DMS114 treated with DMSO at 0.1 percent for 48 hours (cell line): Measurements from ENCODE around the gene TNRC6A.
"Not testable (repeated sequence)": the region's sequence is repeated elsewhere in the genome, so short reads cannot be mapped to it uniquely, and the experiment has no call there.

Source experiments
- DNase-seq: peaks from one replicate; lab custom pipeline; 2025; ENCODE audit not compliant: unreplicated experiment; lab: John Stamatoyannopoulos, UW

TNRC6A gene

DNA sequence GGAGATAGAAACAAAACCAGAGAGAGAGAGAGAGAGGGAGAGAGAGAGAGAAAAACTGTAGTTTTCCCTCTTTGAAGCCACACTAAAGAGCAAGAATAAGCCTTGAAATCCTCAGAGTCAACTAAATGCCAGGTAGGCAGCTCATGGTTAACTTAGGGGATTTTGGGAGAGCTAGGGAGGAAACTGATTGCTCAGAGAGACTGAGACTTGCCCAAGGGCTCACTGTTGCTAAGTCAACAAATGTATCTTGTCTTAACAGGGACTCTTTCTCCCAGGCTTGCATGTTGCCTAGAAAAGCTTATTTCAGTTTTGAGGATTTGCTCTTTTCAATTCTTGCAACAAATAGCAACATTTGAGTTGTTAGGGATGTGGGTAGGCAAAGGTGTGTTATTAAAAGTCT is 111.8 kb downstream of the TNRC6A start:
- no peak for DNase-seq

DNA sequence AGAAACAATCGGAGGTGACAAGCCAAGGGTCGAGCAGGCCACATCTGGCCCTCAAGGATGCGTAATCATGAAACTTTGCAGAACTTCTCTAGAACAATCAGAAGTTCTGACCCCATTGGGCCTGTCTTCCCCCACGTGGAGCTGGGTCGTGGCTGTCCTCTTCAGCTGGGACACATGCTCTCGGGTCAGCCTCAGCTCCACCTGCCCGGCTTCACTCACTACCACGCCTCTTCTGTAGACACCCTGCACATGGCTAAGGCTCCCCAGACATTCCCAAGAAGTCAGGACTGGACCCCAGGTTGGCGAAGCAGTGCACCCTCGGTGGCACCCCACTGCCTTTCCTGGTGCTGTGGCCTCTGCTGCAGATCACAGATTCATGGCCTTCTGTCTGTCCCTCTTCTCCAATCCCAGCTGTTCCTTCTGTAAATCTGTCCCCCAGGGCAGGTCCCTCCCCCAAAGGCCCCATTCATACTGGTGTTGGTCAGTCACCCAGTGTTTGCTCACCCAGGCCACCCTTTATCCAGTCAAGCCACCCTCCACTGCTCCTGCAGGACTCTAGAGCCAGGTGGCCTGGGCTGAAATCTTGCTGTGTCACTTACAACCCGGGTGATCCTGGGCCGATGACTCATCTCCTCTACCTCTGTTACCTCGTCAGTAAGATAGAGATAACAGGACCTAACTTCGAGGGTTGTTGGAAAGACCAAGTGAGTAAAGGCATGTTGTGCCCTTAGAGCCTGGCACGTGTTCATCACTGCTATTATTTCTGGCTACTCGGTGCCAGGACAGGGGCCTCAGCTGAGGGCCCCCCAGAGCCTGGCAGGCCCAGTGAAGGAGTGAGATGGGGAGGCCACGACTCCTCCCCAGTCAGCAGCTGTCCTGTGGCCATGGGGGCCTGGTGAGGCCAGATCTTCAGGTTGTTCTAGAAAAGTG is 114.9 kb downstream of the TNRC6A start:
- no peak for DNase-seq

DNA sequence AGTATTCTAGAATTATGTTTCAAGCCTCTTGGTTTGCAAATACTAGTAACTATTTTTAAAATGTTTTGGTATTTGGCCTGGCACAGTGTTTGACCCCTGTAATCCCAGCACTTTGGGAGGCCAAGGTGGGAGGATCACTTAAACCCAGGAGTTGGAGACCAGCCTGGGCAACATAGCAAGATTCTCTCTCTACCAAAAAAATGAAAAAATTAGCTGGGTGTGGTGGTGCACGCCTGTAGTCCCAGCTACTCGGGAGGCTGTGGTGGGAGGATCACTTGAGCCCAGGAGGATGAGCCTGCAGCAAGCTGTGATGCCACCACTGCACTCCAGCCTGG is 115.5 kb downstream of the TNRC6A start:
- not testable (repeated sequence) for DNase-seq

GRCh38 chr16:24845726-24846547 is 116.5 kb downstream of the TNRC6A start, which contains the start of gene SLC5A11:
TSS of gene SLC5A11 (plus strand) at chr16:24845963. CDS start at chr16:24858644, 12,681 bp downstream.
- no peak for DNase-seq

- DNase-seq, result no peak
Observed at GRCh38 chr16:24846548-24847357, 117.3 kb downstream of the TNRC6A start.

GRCh38 chr16:24847358-24847664 is 117.9 kb downstream of the TNRC6A start:
- no peak for DNase-seq

- no peak for DNase-seq
Observed at GRCh38 chr16:24848065-24848464, 118.6 kb downstream of the TNRC6A start.

DNA sequence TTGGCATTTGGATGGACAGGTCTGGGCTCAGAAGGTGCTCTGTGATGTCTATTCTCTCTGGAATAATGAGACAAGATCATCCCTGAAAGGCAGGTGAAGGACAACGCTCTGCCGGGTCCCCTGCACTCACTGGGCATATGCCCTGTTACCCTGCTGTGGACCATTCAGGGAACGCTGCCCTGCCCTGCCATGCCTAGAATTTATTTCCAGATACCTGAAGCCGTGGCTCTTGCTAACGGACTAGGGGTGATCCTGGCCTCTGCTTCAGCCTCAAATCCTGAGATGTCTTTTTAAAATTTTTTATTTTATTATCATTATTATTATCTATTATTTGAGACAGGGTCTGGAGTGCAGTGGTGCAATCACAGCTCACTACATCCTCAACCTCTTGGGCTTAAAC is 120.2 kb downstream of the TNRC6A start:
- DNase-seq, result no peak

DNA sequence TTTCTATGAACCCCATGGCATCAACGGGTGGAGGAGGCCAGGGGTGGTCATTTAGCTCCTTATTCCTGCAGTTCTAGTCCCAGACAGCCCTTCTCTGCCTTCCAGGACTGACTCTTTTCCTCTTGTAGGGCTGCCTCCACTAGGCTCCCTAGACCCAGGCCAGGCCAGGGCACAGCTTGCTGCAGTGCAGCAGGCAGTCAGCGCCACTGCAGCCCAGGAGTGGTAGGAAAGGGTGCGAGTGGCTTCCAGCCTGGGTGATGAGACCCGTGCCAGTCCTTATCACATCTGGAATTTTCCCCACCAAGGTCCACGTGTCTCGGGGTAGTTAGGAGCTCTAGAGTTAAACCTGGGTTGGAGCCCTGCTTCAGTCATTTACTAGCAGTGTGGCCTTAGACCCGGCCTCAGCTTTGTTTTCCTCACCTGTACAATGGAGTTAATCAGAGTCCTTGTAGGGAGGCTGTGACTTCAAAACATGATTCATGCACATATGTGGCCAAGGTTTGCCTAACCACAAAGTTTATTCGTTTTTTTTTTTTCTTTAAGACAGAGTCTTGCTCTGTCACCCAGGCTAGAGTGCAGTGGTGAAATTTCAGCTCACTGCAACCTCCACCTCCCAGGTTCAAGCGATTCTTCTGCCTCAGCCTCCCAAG is 121.0 kb downstream of the TNRC6A start:
- DNase-seq, result no peak

- no peak for DNase-seq
Observed at GRCh38 chr16:24851700-24852099, 122.2 kb downstream of the TNRC6A start.

DNA sequence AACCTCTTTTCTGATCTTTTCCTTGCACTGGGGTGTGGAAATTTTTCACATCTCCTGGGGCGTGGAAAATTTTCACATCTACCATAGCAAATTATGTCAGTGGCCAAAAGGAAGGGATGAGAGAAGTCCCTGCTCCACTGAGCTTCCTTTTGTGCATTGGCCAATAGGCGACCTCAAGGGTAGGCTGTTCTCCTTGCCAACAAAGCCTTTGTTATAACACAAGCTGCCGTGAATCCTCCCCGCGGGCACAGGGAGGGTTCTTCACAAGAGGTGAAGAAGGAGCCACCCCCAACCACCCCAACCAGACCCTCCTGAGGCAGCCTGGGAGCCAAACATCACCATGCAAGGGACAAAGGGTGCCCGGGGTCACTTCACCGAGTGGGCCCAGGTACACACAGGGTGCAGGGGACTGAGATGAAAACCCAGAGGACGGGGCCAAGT is 122.8 kb downstream of the TNRC6A start:
- DNase-seq, result no peak

DNA sequence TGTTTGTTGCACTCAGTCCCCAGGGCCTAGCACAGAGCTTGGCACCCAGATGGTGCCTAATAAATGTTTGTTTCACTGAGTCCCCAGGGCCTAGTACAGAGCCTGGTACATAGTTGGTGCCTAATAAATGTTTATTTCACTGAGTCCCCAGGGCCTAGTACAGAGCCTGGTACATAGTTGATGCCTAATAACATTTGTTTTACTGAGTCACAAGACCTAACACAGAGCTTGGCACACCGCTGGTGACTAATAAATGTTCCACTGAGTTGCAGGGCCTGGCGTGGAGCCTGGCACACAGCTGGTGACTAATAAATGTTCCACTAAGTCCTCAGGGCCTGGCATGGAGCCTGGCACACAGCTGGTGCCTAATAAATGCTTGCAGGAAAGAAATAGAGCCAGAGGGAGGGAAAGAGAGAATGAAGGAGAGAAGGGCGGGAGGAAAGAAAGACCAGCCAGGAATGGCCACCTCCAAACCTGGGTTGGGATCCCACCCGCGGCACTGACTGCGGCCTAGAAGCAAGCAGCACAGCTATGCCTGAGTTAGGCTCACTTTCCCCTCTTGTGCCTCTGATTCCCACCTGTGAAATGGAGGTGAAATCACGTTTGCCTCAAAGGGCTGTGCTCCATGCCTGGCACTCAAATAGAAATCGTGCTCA is 123.8 kb downstream of the TNRC6A start:
- DNase-seq, result no peak

DNA sequence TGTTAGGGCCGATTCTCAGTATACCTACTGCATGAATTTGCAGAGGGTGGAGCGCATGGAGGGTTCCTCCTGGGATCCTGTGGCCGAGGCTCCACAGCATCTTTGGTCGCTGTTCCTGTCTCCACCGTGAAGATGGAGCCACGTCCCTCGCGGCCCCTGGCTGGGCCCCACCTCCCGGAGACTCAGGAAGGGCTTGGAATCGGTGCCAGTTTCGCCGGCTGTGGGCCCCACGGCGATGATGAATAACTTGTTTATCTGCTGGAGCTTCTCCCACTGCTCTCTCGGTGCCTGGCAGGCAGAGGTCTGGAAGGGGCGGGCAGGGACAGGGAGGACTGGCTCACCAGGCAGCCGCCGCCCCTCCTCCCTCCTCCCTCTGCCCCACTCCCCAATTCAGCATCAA is 124.4 kb downstream of the TNRC6A start:
- DNase-seq, result no peak

DNA sequence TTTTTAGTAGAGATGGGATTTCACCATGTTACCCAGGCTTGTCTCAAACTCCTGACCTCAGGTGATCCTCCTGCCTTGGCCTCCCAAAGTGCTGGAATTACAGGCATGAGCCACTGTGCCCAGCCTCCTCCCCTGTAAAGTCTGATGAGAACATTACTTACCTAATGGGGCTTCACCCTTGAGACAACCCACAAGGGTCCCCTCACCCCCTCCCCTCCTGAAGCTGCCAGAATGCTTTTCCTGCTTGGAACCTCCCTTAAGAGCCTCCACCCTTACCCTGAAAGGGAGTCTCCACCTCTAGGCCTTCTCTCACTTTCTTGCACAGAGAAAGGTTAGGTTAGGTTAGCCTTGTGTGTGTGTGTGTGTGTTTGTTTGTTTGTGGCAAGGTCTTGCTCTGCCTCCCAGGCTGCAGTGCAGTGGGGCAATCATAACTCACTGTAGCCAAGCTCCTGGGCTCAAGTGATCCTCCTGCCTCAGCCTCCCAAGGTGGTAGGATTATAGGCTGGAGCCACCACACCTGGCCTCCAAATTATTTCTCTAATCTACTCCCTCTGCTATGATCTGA is 125.2 kb downstream of the TNRC6A start:
- DNase-seq, result no peak

DNA sequence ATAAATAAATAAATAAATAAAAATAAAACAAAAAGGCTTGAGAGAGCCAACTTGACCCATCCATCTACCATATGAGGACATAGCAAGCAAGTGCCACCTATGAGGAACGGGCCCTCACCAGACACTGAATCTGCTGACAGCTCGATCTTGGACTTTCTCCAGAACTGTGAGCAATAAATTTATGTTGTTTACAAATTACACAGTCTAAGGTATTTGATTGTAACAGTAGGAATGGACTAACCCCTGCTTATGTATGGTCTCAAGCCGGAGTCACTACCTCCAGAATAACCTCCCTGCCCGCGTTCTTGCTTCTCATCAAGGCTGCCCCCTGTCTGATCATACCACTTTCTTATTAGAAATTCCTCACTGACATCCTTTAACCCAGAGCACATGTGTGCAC is 126.2 kb downstream of the TNRC6A start:
- no peak for DNase-seq

- not testable (repeated sequence) for DNase-seq
Observed at GRCh38 chr16:24856871-24857270, 127.4 kb downstream of the TNRC6A start.

- no peak for DNase-seq
Observed at GRCh38 chr16:24858219-24859041, 129.0 kb downstream of the TNRC6A start.

- DNase-seq, result no peak
Observed at GRCh38 chr16:24861461-24861860, 132.0 kb downstream of the TNRC6A start.
